Measurements from ENCODE around the gene DNER.

Gene DNER

DNA sequence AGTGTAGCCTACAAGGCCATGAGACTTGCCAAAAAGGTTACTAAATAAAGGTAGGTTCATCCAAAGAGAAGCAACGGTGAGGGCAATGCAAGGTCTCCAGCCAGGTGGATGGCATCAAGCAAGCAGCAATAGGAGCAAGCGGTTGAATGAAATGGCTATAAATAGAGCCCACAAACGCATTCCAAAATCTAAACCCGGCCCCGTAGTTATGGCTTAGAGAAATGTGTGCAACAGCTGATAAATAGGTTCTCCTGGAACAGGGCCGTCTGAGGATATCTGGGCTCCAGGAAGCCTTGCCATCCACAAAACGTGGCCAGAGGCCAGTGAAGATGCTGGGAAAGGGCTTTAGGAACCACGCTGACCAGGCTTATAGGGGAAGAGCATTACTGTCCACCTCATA is 297.2 kb downstream of the DNER start:
- Histone ChIP-seq H3K9ac (ENCODE audit: low read length) (no peak overlapping the region), H3K4me2 (ENCODE audit: low read length) (no peak overlapping the region), H3K9me3 (ENCODE audit: insufficient read depth, low read length) (peaks cover 7% of the 10 kb centered on the region; the same call in 1 of the 2 replicates), H3K79me2 (ENCODE audit: low read length) (no peaks in the 10 kb centered on the region), H3K36me3 (replicated peaks; ENCODE audit: low read depth, low read length) (peaks cover 25% of the 10 kb centered on the region), H2AFZ (ENCODE audit: low read depth, low read length) (no peak overlapping the region), H3K4me3 (ENCODE audit: low read length) (no peak overlapping the region), H3K27ac (ENCODE audit: low read length) (peak overlapping the region; percentile 89; the same call in 1 of the 2 replicates), H3K27me3 (ENCODE audit: low read depth, low read length) (no peaks in the 10 kb centered on the region), H4K20me1 (ENCODE audit: insufficient read depth, low read length) (no peaks in the 10 kb centered on the region), H3K4me1 (ENCODE audit: low read length) (peaks cover 35% of the 10 kb centered on the region)
- TF ChIP-seq EZH2phosphoT487 (IDR thresholded peaks at IDR 0.05; ENCODE audit: low read depth), result no peak
- TF ChIP-seq, protein P1, sequence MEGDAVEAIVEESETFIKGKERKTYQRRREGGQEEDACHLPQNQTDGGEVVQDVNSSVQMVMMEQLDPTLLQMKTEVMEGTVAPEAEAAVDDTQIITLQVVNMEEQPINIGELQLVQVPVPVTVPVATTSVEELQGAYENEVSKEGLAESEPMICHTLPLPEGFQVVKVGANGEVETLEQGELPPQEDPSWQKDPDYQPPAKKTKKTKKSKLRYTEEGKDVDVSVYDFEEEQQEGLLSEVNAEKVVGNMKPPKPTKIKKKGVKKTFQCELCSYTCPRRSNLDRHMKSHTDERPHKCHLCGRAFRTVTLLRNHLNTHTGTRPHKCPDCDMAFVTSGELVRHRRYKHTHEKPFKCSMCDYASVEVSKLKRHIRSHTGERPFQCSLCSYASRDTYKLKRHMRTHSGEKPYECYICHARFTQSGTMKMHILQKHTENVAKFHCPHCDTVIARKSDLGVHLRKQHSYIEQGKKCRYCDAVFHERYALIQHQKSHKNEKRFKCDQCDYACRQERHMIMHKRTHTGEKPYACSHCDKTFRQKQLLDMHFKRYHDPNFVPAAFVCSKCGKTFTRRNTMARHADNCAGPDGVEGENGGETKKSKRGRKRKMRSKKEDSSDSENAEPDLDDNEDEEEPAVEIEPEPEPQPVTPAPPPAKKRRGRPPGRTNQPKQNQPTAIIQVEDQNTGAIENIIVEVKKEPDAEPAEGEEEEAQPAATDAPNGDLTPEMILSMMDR (IDR thresholded peaks at IDR 0.05; ENCODE audit: low read depth, low read length), result no peak

DNA sequence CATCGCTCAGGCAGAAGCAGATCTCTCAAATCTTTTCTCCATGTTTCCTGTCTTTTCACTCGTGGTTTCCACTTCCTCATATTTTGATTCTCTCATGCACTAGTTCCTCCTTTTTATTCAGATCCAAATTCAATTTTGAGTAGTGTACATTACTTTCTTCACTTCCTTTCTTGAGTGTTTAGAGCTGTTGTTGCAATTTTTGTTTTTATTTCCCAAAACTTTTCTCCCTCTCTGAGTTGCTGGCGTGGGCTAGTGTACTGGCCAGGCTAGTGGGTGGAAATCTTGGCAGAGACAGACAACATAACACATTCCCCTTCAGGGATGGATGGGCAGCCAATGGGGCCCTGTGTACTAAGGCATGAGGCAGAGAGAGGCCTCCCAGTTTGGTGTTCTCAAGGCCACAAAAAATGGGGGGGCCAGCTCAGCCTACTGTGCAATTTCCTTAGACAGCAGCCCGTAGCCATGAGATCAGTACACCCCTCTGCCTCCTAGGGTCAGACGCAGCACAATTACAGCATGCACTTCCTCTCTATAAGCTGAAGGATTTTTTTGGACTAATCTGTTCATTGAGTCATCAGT is 298.1 kb downstream of the DNER start:
- Histone ChIP-seq H3K27me3 (ENCODE audit: low read depth, low read length) (no peaks in the 10 kb centered on the region), H3K4me3 (ENCODE audit: low read length) (no peak overlapping the region), H3K9me3 (ENCODE audit: insufficient read depth, low read length) (peaks cover 7% of the 10 kb centered on the region; the same call in 1 of the 2 replicates), H3K27ac (ENCODE audit: low read length) (peak overlapping the region; percentile 89), H3K9ac (ENCODE audit: low read length) (peak overlapping the region; percentile 39; the same call in 1 of the 2 replicates), H2AFZ (ENCODE audit: low read depth, low read length) (no peak overlapping the region), H3K4me1 (ENCODE audit: low read length) (peaks cover 29% of the 10 kb centered on the region), H3K79me2 (ENCODE audit: low read length) (no peaks in the 10 kb centered on the region), H3K36me3 (replicated peaks; ENCODE audit: low read depth, low read length) (peaks cover 25% of the 10 kb centered on the region), H4K20me1 (ENCODE audit: insufficient read depth, low read length) (no peaks in the 10 kb centered on the region), H3K4me2 (ENCODE audit: low read length) (peak overlapping the region; percentile 36)
- TF ChIP-seq, protein P1 (IDR thresholded peaks at IDR 0.05; ENCODE audit: low read depth, low read length), result no peak
- no peak for TF ChIP-seq EZH2phosphoT487 (IDR thresholded peaks at IDR 0.05; ENCODE audit: low read depth)

DNA sequence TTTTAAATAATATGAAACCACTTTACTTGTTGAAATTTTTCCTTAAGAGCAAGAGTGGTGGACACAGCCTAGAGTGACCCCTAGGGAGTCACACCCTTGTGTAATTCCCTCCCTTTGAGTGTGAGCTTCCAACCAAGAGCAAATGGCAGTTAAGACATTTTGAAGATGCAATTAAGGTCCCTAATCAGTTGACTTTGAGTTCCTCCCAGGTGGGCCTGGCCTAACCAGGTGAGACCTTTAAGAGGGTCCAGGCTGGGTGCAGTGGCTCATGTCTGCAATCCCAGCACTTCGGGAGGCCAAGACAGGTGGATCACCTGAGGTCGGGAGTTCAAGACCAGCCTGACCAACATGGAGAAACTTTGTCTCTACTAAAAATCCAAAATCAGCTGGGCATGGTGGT is 299.7 kb downstream of the DNER start:
- Histone ChIP-seq H3K36me3 (replicated peaks; ENCODE audit: low read depth, low read length) (peaks cover 25% of the 10 kb centered on the region), H3K4me3 (ENCODE audit: low read length) (no peak overlapping the region), H3K9me3 (ENCODE audit: insufficient read depth, low read length) (peaks cover 7% of the 10 kb centered on the region; the same call in 1 of the 2 replicates), H3K9ac (ENCODE audit: low read length) (no peak overlapping the region), H3K79me2 (ENCODE audit: low read length) (no peaks in the 10 kb centered on the region), H2AFZ (ENCODE audit: low read depth, low read length) (no peak overlapping the region), H3K27me3 (ENCODE audit: low read depth, low read length) (no peaks in the 10 kb centered on the region), H3K4me2 (ENCODE audit: low read length) (no peak overlapping the region), H3K27ac (ENCODE audit: low read length) (no peak overlapping the region), H4K20me1 (ENCODE audit: insufficient read depth, low read length) (no peaks in the 10 kb centered on the region), H3K4me1 (ENCODE audit: low read length) (peaks cover 29% of the 10 kb centered on the region)
- TF ChIP-seq, protein P1 (IDR thresholded peaks at IDR 0.05; ENCODE audit: low read depth, low read length), result no peak
- TF ChIP-seq EZH2phosphoT487 (IDR thresholded peaks at IDR 0.05; ENCODE audit: low read depth), result no peak

DNA sequence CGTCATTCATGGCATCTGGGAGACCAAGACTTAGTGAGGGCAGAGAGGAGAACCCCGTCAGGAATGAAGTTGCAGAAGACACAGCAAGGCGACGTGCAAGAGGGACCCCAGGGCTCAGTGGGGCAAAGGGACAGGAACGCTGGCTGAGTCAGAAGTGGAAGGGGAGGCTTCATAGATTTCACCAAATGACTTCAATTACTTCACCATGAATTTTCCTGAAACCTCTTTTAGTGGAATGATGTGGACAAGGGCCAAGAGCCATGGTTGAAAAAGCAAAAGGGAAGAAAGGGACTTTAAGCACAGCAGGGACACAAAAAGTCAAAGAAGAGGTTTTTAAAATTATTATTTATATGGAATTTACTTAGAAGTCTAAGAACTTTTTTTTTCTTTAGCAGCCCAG is 301.7 kb downstream of the DNER start:
- H3K27me3 ChIP-seq (ENCODE audit: low read depth, low read length), result no peaks in the 10 kb centered on the region

More for the DNA sequence above, 301.7 kb downstream of the DNER start:
- Histone ChIP-seq H3K9me3 (ENCODE audit: insufficient read depth, low read length) (peaks cover 7% of the 10 kb centered on the region; the same call in 1 of the 2 replicates), H3K27ac (ENCODE audit: low read length) (no peak overlapping the region), H3K36me3 (replicated peaks; ENCODE audit: low read depth, low read length) (peaks cover 20% of the 10 kb centered on the region), H3K4me3 (ENCODE audit: low read length) (no peak overlapping the region), H3K9ac (ENCODE audit: low read length) (no peak overlapping the region), H2AFZ (ENCODE audit: low read depth, low read length) (peak overlapping the region; percentile 70; the same call in 1 of the 2 replicates), H3K79me2 (ENCODE audit: low read length) (no peaks in the 10 kb centered on the region), H4K20me1 (ENCODE audit: insufficient read depth, low read length) (no peaks in the 10 kb centered on the region), H3K4me1 (ENCODE audit: low read length) (peaks cover 29% of the 10 kb centered on the region), H3K4me2 (ENCODE audit: low read length) (no peak overlapping the region)
- TF ChIP-seq, protein P1 (IDR thresholded peaks at IDR 0.05; ENCODE audit: low read depth, low read length), result no peak
- no peak for TF ChIP-seq EZH2phosphoT487 (IDR thresholded peaks at IDR 0.05; ENCODE audit: low read depth)

All from OCI-LY3 (cell line).